Endothelial cell of umbilical vein (primary cell): ENCODE measurements around the gene EXOC1.

Experiments
- CTCF ChIP-seq, 2 donors: IDR thresholded peaks; 1 replicate in 1 of 2; 2 replicates in 1 of 2; pipeline ENCODE4 v1.5.1; 2011; ENCODE audit warnings: low read length in 2 of 2, mild to moderate bottlenecking in 2 of 2, moderate library complexity in 2 of 2, control low read depth in 1 of 2, inconsistent platforms in 1 of 2, low read depth in 1 of 2; ENCODE audit not compliant: insufficient read depth in 1 of 2; ENCODE audit errors: extremely low read depth in 1 of 2
- EZH2 ChIP-seq: IDR thresholded peaks from 2 replicates; pipeline ENCODE4 v1.6.1; 2012; ENCODE audit warnings: borderline replicate concordance, low read depth, mild to moderate bottlenecking, moderate library complexity, low read length, inconsistent platforms; ENCODE audit not compliant: severe bottlenecking
- FOS ChIP-seq: IDR thresholded peaks from 2 replicates; pipeline ENCODE4 v1.6.1; 2011; ENCODE audit warnings: mild to moderate bottlenecking, low read length, moderate library complexity, borderline replicate concordance; ENCODE audit not compliant: insufficient read depth
- GATA2 ChIP-seq: IDR thresholded peaks from 2 replicates; pipeline ENCODE4 v1.7.0; 2011; ENCODE audit warnings: low read depth, mild to moderate bottlenecking, moderate library complexity, mixed read lengths, low read length; ENCODE audit not compliant: insufficient read length, insufficient read depth
- JUN ChIP-seq: IDR thresholded peaks from 2 replicates; pipeline ENCODE4 v1.6.1; 2011; ENCODE audit warnings: borderline replicate concordance, low read depth; ENCODE audit not compliant: insufficient read length, insufficient read depth
- MYC ChIP-seq: IDR thresholded peaks from one replicate; pipeline ENCODE4 v1.6.1; 2011; ENCODE audit warnings: mild to moderate bottlenecking, low read depth, low read length
- POLR2A ChIP-seq: IDR thresholded peaks from 2 replicates; pipeline ENCODE4 v1.6.1; 2012; ENCODE audit warnings: low read depth, mild to moderate bottlenecking, control low read depth, low read length
- POLR2AphosphoS5 ChIP-seq: IDR thresholded peaks from 2 replicates; pipeline ENCODE4 v1.6.1; 2012; ENCODE audit warnings: low read depth, mild to moderate bottlenecking, control low read depth, low read length, moderate library complexity; ENCODE audit not compliant: insufficient read depth
- TF ChIP-seq, protein P1 (sequence below): IDR thresholded peaks from 2 replicates; pipeline ENCODE4 v1.6.1; 2011; ENCODE audit not compliant: insufficient read depth, insufficient read length

- TF ChIP-seq CTCF (IDR thresholded peaks at IDR 0.05; ENCODE audit: extremely low read depth in 1 of 2, insufficient read depth in 1 of 2, low read depth in 1 of 2, low read length in 2 of 2): no peak
- TF ChIP-seq POLR2A: no peak
- no peak for TF ChIP-seq POLR2AphosphoS5
- TF ChIP-seq, protein P1, sequence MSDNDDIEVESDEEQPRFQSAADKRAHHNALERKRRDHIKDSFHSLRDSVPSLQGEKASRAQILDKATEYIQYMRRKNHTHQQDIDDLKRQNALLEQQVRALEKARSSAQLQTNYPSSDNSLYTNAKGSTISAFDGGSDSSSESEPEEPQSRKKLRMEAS: no peak
- TF ChIP-seq GATA2: no peak
- no peak for TF ChIP-seq MYC
- TF ChIP-seq JUN: no peak
- TF ChIP-seq EZH2: no peak
- TF ChIP-seq FOS: no peak
Observed at GRCh38 chr4:55840956-55841355, 12.5 kb upstream of the EXOC1 start.
